NT2/D1 (cell line): Measurements from ENCODE around the gene IL33.

ENCODE experiments used
- YY1 ChIP-seq: IDR thresholded peaks from 2 replicates; pipeline ENCODE4 v1.6.1; 2011; ENCODE audit not compliant: insufficient read length, insufficient read depth
- ZNF274 ChIP-seq: IDR thresholded peaks from 2 replicates; pipeline ENCODE4 v1.6.1; 2011; ENCODE audit warnings: mild to moderate bottlenecking, low read depth, low read length

DNA sequence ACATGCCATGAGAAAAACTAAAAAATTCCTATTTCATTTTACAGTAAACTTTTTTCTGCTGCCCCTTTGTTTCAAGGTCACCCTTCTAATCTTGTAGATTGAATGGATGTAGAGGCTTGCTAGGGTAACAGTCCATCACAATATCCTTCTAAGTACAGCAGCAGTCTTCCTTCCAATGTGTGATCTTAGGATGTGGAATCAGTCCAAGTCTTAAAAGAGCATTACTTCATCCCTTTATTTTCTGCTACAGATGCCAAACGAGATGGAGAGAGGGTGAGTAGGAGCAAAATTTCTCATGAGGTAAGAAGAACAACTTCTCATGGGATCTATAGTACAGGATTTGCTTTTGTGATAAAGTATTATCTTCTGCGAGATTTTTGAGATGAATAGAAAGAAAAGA is 704 bp upstream of the IL33 start:
- TF ChIP-seq ZNF274 (no peak), YY1 (no peak)
